ENCODE results near the gene GJD4. TPM values are rescaled to one million over a fixed set of nuclear protein-coding genes. Genes with fewer than 3 reads are reported as not detected.

GJD4 gene
- total RNA-seq, 1 donor: under 0.01 TPM

DNA sequence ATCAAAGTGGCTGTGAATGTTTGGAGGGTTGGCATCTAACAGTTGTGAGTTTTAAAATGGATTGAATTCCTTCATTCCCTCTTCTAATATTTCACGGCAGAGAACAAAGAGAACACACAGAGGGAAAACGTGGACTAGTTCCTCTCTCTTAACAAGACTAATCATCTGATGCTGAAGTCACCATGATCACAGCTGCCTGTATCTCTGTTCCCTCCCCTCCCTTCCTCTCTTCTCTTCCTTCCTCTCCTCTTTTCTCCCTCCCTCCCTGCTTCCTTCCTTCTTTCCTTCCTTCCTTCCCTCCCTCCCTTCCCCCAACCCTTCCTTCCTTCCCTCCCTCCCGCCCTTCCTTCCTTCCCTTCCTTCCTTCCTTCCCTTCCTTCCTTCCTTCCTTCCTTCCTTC lies 10.0 kb upstream of the GJD4 start:
- H3K4me3 ChIP-seq (ENCODE audit: insufficient read depth, low read length): no peak overlapping the region
- TF ChIP-seq, protein P1, sequence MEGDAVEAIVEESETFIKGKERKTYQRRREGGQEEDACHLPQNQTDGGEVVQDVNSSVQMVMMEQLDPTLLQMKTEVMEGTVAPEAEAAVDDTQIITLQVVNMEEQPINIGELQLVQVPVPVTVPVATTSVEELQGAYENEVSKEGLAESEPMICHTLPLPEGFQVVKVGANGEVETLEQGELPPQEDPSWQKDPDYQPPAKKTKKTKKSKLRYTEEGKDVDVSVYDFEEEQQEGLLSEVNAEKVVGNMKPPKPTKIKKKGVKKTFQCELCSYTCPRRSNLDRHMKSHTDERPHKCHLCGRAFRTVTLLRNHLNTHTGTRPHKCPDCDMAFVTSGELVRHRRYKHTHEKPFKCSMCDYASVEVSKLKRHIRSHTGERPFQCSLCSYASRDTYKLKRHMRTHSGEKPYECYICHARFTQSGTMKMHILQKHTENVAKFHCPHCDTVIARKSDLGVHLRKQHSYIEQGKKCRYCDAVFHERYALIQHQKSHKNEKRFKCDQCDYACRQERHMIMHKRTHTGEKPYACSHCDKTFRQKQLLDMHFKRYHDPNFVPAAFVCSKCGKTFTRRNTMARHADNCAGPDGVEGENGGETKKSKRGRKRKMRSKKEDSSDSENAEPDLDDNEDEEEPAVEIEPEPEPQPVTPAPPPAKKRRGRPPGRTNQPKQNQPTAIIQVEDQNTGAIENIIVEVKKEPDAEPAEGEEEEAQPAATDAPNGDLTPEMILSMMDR (IDR thresholded peaks at IDR 0.05; ENCODE audit: extremely low read depth, low read depth, low read length): no peak
- no peak overlapping the region for H3K4me2 ChIP-seq (ENCODE audit: insufficient read depth, low read length)
- no peaks in the 10 kb centered on the region for H3K79me2 ChIP-seq (ENCODE audit: insufficient read depth, low read length)
- no peak for DNase-seq (ENCODE audit: insufficient read length, low spot score, missing footprints)
- H3K4me1 ChIP-seq (ENCODE audit: insufficient read depth, low read length): no peaks in the 10 kb centered on the region
- H3K9me3 ChIP-seq (ENCODE audit: low read depth, low read length): no peaks in the 10 kb centered on the region
- no peak overlapping the region for H2AFZ ChIP-seq (ENCODE audit: low read length)
- H3K36me3 ChIP-seq (ENCODE audit: insufficient read depth, low read length): no peaks in the 10 kb centered on the region
- H4K20me1 ChIP-seq (ENCODE audit: insufficient read depth, low read length): no peaks in the 10 kb centered on the region
- H3K27me3 ChIP-seq (ENCODE audit: insufficient read depth, low read length): peaks cover 2% of the 10 kb centered on the region
- no peak overlapping the region for H3K27ac ChIP-seq (ENCODE audit: low read depth, low read length)

DNA sequence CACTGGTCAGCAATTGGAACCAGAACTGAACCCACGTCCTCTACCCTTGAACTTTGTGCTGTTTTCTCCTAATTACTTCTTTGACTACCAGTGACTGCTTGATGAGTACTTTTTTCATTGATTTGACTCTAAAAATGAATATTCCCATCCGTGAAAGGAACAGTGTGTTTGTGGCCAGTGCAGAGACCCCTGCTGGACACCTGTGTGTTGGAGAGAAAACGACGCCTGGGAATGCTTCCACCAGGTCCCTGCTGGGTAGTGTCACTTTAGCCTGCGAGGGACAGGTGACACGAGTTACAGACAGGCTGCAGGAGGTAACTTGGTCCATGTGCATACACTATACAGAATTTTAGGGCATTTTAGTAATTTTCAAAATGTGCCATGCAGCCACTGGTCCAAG lies 6.8 kb upstream of the GJD4 start:
- Histone ChIP-seq H3K4me2 (ENCODE audit: insufficient read depth, low read length) (no peak overlapping the region), H3K27me3 (ENCODE audit: insufficient read depth, low read length) (peaks cover 6% of the 10 kb centered on the region)
- DNase-seq (ENCODE audit: insufficient read length, low spot score, missing footprints): no peak

DNA sequence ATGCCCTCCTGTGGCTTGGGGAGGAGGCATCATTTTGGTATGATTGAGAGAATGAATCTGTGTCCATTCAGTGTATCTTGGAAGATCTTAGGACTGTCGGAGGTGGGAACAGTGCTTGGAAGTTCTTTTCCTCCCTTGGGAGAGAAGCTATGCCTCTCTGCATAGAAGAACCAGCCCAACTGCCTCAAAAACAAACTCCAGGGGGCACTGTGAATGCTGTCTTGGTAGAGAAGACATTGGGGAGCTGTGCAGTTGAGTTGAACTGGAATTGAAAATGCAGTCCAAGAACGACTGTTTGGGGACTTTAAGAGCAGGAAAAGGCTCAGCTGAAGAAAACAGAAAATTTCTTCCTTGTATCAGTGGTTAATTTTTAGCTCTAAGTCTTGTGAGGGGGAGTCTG lies 4.9 kb upstream of the GJD4 start:
- H3K36me3 ChIP-seq (ENCODE audit: insufficient read depth, low read length): no peaks in the 10 kb centered on the region
- H3K79me2 ChIP-seq (ENCODE audit: insufficient read depth, low read length): no peaks in the 10 kb centered on the region
- no peak overlapping the region for H3K27ac ChIP-seq (ENCODE audit: low read depth, low read length)
- H4K20me1 ChIP-seq (ENCODE audit: insufficient read depth, low read length): no peaks in the 10 kb centered on the region
- no peak overlapping the region for H3K4me2 ChIP-seq (ENCODE audit: insufficient read depth, low read length)
- H3K27me3 ChIP-seq (ENCODE audit: insufficient read depth, low read length): peaks cover 10% of the 10 kb centered on the region
- H3K9me3 ChIP-seq (ENCODE audit: low read depth, low read length): no peaks in the 10 kb centered on the region
- no peak overlapping the region for H3K4me3 ChIP-seq (ENCODE audit: insufficient read depth, low read length)
- TF ChIP-seq, protein P1 (IDR thresholded peaks at IDR 0.05; ENCODE audit: extremely low read depth, low read depth, low read length): peak; percentile 44
- H2AFZ ChIP-seq (ENCODE audit: low read length): no peak overlapping the region
- no peak for DNase-seq (ENCODE audit: insufficient read length, low spot score, missing footprints)
- H3K4me1 ChIP-seq (ENCODE audit: insufficient read depth, low read length): no peaks in the 10 kb centered on the region

More for the DNA sequence above, 6.8 kb upstream of the GJD4 start:
- Histone ChIP-seq H3K4me3 (ENCODE audit: insufficient read depth, low read length) (no peak overlapping the region), H3K79me2 (ENCODE audit: insufficient read depth, low read length) (no peaks in the 10 kb centered on the region), H3K4me1 (ENCODE audit: insufficient read depth, low read length) (no peaks in the 10 kb centered on the region), H3K9me3 (ENCODE audit: low read depth, low read length) (no peaks in the 10 kb centered on the region), H2AFZ (ENCODE audit: low read length) (no peak overlapping the region), H3K36me3 (ENCODE audit: insufficient read depth, low read length) (no peaks in the 10 kb centered on the region), H3K27ac (ENCODE audit: low read depth, low read length) (no peak overlapping the region), H4K20me1 (ENCODE audit: insufficient read depth, low read length) (no peaks in the 10 kb centered on the region)
- TF ChIP-seq, protein P1 (IDR thresholded peaks at IDR 0.05; ENCODE audit: extremely low read depth, low read depth, low read length): peak; percentile 42

DNA sequence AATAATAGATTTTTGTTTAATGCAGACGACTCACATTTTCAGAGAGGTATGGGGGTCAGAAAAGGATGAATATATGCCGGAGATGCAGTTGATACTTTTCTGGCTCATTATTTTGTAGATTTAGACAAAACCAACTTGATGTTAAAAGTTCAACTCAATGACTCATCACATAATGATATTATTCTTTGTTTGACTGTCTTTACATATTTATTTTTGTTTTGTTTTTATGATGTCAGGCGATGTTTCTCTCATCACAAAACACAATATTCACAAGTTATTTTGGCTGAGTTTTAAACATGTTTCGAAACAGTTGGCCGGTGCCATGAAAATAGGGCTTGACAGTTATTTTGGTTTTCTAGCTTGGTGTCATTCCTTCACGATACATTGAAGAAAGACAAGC lies 1.3 kb downstream of the GJD4 start:
- Histone ChIP-seq H3K9me3 (ENCODE audit: low read depth, low read length) (no peaks in the 10 kb centered on the region), H3K4me1 (ENCODE audit: insufficient read depth, low read length) (peaks cover 18% of the 10 kb centered on the region), H3K27me3 (ENCODE audit: insufficient read depth, low read length) (peaks cover 13% of the 10 kb centered on the region), H4K20me1 (ENCODE audit: insufficient read depth, low read length) (no peaks in the 10 kb centered on the region), H3K27ac (ENCODE audit: low read depth, low read length) (peak overlapping the region; percentile 37), H2AFZ (ENCODE audit: low read length) (peak overlapping the region; percentile 15), H3K4me2 (ENCODE audit: insufficient read depth, low read length) (peak overlapping the region; percentile 74), H3K36me3 (ENCODE audit: insufficient read depth, low read length) (no peaks in the 10 kb centered on the region), H3K79me2 (ENCODE audit: insufficient read depth, low read length) (no peaks in the 10 kb centered on the region), H3K4me3 (ENCODE audit: insufficient read depth, low read length) (no peak overlapping the region)
- DNase-seq (ENCODE audit: insufficient read length, low spot score, missing footprints): peak; percentile 80
- TF ChIP-seq, protein P1 (IDR thresholded peaks at IDR 0.05; ENCODE audit: extremely low read depth, low read depth, low read length): no peak
